Erythroblast (primary cell): ENCODE data around the gene DDR1.

Experiments
- GATA1 ChIP-seq: IDR thresholded peaks from 2 replicates; pipeline ENCODE4 v1.6.1; 2011; ENCODE audit warnings: low read depth, mild to moderate bottlenecking, control low read depth, low read length, moderate library complexity
- POLR2A ChIP-seq: IDR thresholded peaks from 2 replicates; pipeline ENCODE4 v1.6.1; 2011; ENCODE audit warnings: mild to moderate bottlenecking, low read length

GRCh38 chr6:30839671-30840070 lies 44.6 kb upstream of the DDR1 start:
- TF ChIP-seq POLR2A (no peak), GATA1 (no peak)
